K562 (cell line): ENCODE data around the gene GRIA3. TPM values are rescaled to one million over a fixed set of nuclear protein-coding genes. Genes with fewer than 3 reads are reported as not detected.

ENCODE experiments used
- ARHGAP35 ChIP-seq: fragments of 450-650 bp; IDR thresholded peaks from 2 replicates; pipeline ENCODE4 v1.6.1; 2018; ENCODE audit not compliant: partially characterized antibody
- C11orf30 ChIP-seq: fragments of 450-650 bp; IDR thresholded peaks from 2 replicates; pipeline ENCODE4 v1.6.1; 2016; ENCODE audit warnings: low read depth, mild to moderate bottlenecking
- FOXJ2 ChIP-seq: fragments of 200-800 bp; sonication (Bioruptor generic); IDR thresholded peaks from 2 replicates; pipeline ENCODE4 v1.6.1; 2016; ENCODE audit warnings: missing genetic modification characterization, missing compliant biosample characterization
- HOMEZ ChIP-seq: fragments of 250-450 bp; sonication (Bioruptor Pico); IDR thresholded peaks from 2 replicates; pipeline ENCODE4 v1.4.0; 2020; ENCODE audit warnings: mild to moderate bottlenecking, moderate library complexity
- KDM5B ChIP-seq: fragments of 200-600 bp; sonication (generic); IDR thresholded peaks from 2 replicates; pipeline ENCODE4 v1.6.1; 2012; ENCODE audit warnings: low read depth, mild to moderate bottlenecking, moderate library complexity, low read length, control low read depth, inconsistent platforms; ENCODE audit not compliant: insufficient replicate concordance
- MAFK ChIP-seq: IDR thresholded peaks from 2 replicates; pipeline ENCODE4 v1.6.1; 2011; ENCODE audit warnings: low read length, improper control_type of control experiment
- NFIC ChIP-seq: fragments of 450-650 bp; IDR thresholded peaks from 2 replicates; pipeline ENCODE4 v1.6.1; 2017; ENCODE audit warnings: mild to moderate bottlenecking, inconsistent platforms
- POLR2A ChIP-seq: fragments of 450-650 bp; conservative IDR thresholded peaks from 2 replicates; pipeline ENCODE4 v1.6.1; 2016
- POLR2AphosphoS5 ChIP-seq: IDR thresholded peaks from 2 replicates; pipeline ENCODE4 v1.6.1; 2011; ENCODE audit warnings: mild to moderate bottlenecking, low read depth, low read length, moderate library complexity; ENCODE audit not compliant: control insufficient read depth, insufficient read depth
- SMARCA4 ChIP-seq: fragments of 450-650 bp; IDR thresholded peaks from 2 replicates; pipeline ENCODE4 v1.6.1; 2016
- TAL1 ChIP-seq: fragments of 450-650 bp; IDR thresholded peaks from 2 replicates; pipeline ENCODE4 v1.6.1; 2016; ENCODE audit warnings: mild to moderate bottlenecking
- TRIM28 ChIP-seq: fragments of 450-650 bp; IDR thresholded peaks from 2 replicates; pipeline ENCODE4 v1.6.1; 2017
- VEZF1 ChIP-seq: fragments of 200-800 bp; sonication (Bioruptor generic); IDR thresholded peaks from 2 replicates; pipeline ENCODE4 v1.6.1; 2017; ENCODE audit warnings: missing genetic modification characterization, missing compliant biosample characterization
- ZKSCAN1 ChIP-seq: fragments of 150-350 bp; IDR thresholded peaks from 2 replicates; pipeline ENCODE4 v1.6.1; 2016; ENCODE audit warnings: low read depth, low read length
- ZNF175 ChIP-seq: fragments of 200-800 bp; sonication (Bioruptor generic); IDR thresholded peaks from 2 replicates; pipeline ENCODE4 v1.6.1; 2016; ENCODE audit warnings: low read depth, mild to moderate bottlenecking, missing genetic modification characterization, missing compliant biosample characterization
- ZNF263 ChIP-seq: sonication (generic); formaldehyde crosslinking; IDR thresholded peaks from 2 replicates; pipeline ENCODE4 v1.8.0; 2022; ENCODE audit warnings: mild to moderate bottlenecking, missing genetic modification reagents, borderline replicate concordance
- ZNF280B ChIP-seq: fragments of 250-450 bp; sonication (Bioruptor Pico); IDR thresholded peaks from 2 replicates; pipeline ENCODE4 v1.5.1; 2021; ENCODE audit warnings: mild to moderate bottlenecking
- ZNF592 ChIP-seq: fragments of 450-650 bp; IDR thresholded peaks from 2 replicates; pipeline ENCODE4 v1.6.1; 2017; ENCODE audit warnings: antibody characterized with exemption, mild to moderate bottlenecking
- polyA plus RNA-seq, 8 experiments: library from polyadenylated mRNA; depleted of rRNA in 4 of 8; stranded (reverse) in 5 of 8; unstranded in 3 of 8; fragments of >200 nt; fragmentation: Nextera tagmentation in 2 of 8; fragmentation: Illumina TruSeq in 1 of 8; extraction: Ambion mirVana in 2 of 8; extraction: Trizol in 1 of 8; gene quantifications; 2 replicates each; pipeline versions ENCODE4 v1.2.1 to v1.2.3, GENCODE V29; 2011 to 2014; ENCODE audit warnings: inconsistent platforms in 1 of 8, missing spikeins in 1 of 8
- total RNA-seq, 7 experiments: library from RNA; depleted of rRNA in 6 of 7; stranded (reverse); fragments of >200 nt in 6 of 7; fragmentation: Illumina TruSeq in 2 of 7; extraction: Trizol in 2 of 7; gene quantifications; 2 replicates each; pipeline versions ENCODE4 v1.2.1 to v1.2.3, GENCODE V29; 2011 to 2021; ENCODE audit warnings: low replicate concordance in 1 of 7

Gene GRIA3
- total and polyA plus RNA-seq, 9 of the 15 experiments (the other 6 are each of a cell fraction or from before 2014, with no cell fraction given) = 0.10 TPM; not detected in 8

- TF ChIP-seq ZNF175 (CRISPR knock-in tag) (0 out of 2 replicates have a peak, but pooled peaks have one; percentile 41), ARHGAP35 (no peak), FOXJ2 (tag) (peak; percentile 90), SMARCA4 (peak; percentile 94), C11orf30 (peak; percentile 87), POLR2A (no peak), MAFK (peak; percentile 72; the same call in 1 of the 2 replicates), KDM5B (no peak), ZNF592 (no peak), TRIM28 (no peak), ZKSCAN1 (no peak), ZNF263 (CRISPR knock-in tag) (no peak), NFIC (peak; percentile 74), VEZF1 (CRISPR knock-in tag) (0 out of 2 replicates have a peak, but pooled peaks have one; percentile 21), ZNF280B (CRISPR knock-in tag) (no peak), HOMEZ (CRISPR knock-in tag) (no peak), POLR2AphosphoS5 (peak; percentile 89), TAL1 (peak; percentile 97)
These were observed 280.6 kb downstream of the GRIA3 start (continued) for GRCh38 chrX:123464709-123465108.
